GM06990 (cell line): ENCODE results near the gene ATF3.
A peak's percentile ranks its signal among the peaks of the same experiment; 100 is the strongest.

Experiments
- DNase-seq: peaks from one replicate; pipeline ENCODE4 v3.0.0-alpha.2; 2011; ENCODE audit not compliant: insufficient read length; ENCODE audit errors: extremely low read depth
- H3K27me3 ChIP-seq: replicated peaks from 2 replicates; pipeline ENCODE4 v1.6.0; 2011; ENCODE audit warnings: low read length; ENCODE audit not compliant: control insufficient read depth, insufficient read depth
- H3K36me3 ChIP-seq: 2 replicates; pipeline ENCODE4 v1.5.1; 2011; ENCODE audit warnings: low read length; ENCODE audit not compliant: control insufficient read depth, insufficient read depth
- H3K4me3 ChIP-seq: replicated peaks from 2 replicates; pipeline ENCODE4 v1.5.1; 2011; ENCODE audit warnings: low read depth, mild to moderate bottlenecking, control low read depth, low read length
- CTCF ChIP-seq: IDR thresholded peaks from 2 replicates; pipeline ENCODE4 v1.5.1; 2011; ENCODE audit warnings: low read length, control low read depth, mild to moderate bottlenecking, inconsistent platforms; ENCODE audit not compliant: insufficient read depth, poor library complexity, severe bottlenecking

Gene ATF3

GRCh38 chr1:212611000-212611948 is 2.7 kb downstream of the ATF3 start:
- TF ChIP-seq CTCF: no peak
- DNase-seq: no peak
- no peaks in the 10 kb centered on the region for H3K27me3 ChIP-seq
- H3K4me3 ChIP-seq: no peak overlapping the region
- H3K36me3 ChIP-seq: peaks cover 9% of the 10 kb centered on the region

- no peak overlapping the region for H3K4me3 ChIP-seq
- no peak for TF ChIP-seq CTCF
- no peak for DNase-seq
- no peaks in the 10 kb centered on the region for H3K27me3 ChIP-seq
- H3K36me3 ChIP-seq: peaks cover 17% of the 10 kb centered on the region
Measured at GRCh38 chr1:212612041-212612961, 3.7 kb downstream of the ATF3 start.

GRCh38 chr1:212613440-212614335 is 5.1 kb downstream of the ATF3 start:
- Histone ChIP-seq H3K4me3 (peak overlapping the region; percentile 25; the same call in 1 of the 2 replicates), H3K36me3 (peaks cover 19% of the 10 kb centered on the region), H3K27me3 (no peaks in the 10 kb centered on the region)
- peak; percentile 11 for DNase-seq
- no peak for TF ChIP-seq CTCF

GRCh38 chr1:212614453-212615200 is 6.1 kb downstream of the ATF3 start:
- Histone ChIP-seq H3K4me3 (peak overlapping the region; percentile 25; the same call in 1 of the 2 replicates), H3K27me3 (no peaks in the 10 kb centered on the region), H3K36me3 (peaks cover 22% of the 10 kb centered on the region)
- DNase-seq: peak; percentile 58
- TF ChIP-seq CTCF: no peak

- no peak overlapping the region for H3K4me3 ChIP-seq
Measured at GRCh38 chr1:212615201-212615470, 6.6 kb downstream of the ATF3 start.

More at GRCh38 chr1:212615201-212615470, 6.6 kb downstream of the ATF3 start:
- no peaks in the 10 kb centered on the region for H3K27me3 ChIP-seq
- TF ChIP-seq CTCF: no peak
- no peak for DNase-seq
- peaks cover 23% of the 10 kb centered on the region for H3K36me3 ChIP-seq
